Chondrocyte (in vitro differentiated cells): ENCODE measurements around the gene FRMPD4. TPM values are rescaled to one million over a fixed set of nuclear protein-coding genes. Genes with fewer than 3 reads are reported as not detected.
A peak's percentile ranks its signal among the peaks of the same experiment; 100 is the strongest.

Experiments used
- DNase-seq: peaks from one replicate; pipeline ENCODE4 v3.0.0; 2021; ENCODE audit warnings: mixed read lengths, low spot score
- H3K27ac Mint-ChIP-seq: one replicate; pipeline ENCODE4 v1.8.0; 2021; ENCODE audit warnings: mild to moderate bottlenecking, moderate library complexity, mixed read lengths; ENCODE audit not compliant: unreplicated experiment
- H3K27me3 Mint-ChIP-seq: 2 replicates; pipeline ENCODE4 v1.8.0; 2021; ENCODE audit warnings: low read depth, mixed read lengths
- H3K36me3 Mint-ChIP-seq: 2 replicates; pipeline ENCODE4 v1.8.0; 2021; ENCODE audit warnings: low read depth, mixed read lengths
- H3K4me1 Mint-ChIP-seq: 2 replicates; pipeline ENCODE4 v1.8.0; 2021; ENCODE audit warnings: low read depth, mild to moderate bottlenecking, mixed read lengths
- H3K4me3 Mint-ChIP-seq: one replicate; pipeline ENCODE4 v1.8.0; 2021; ENCODE audit warnings: mild to moderate bottlenecking, moderate library complexity, mixed read lengths; ENCODE audit not compliant: unreplicated experiment
- H3K9me3 Mint-ChIP-seq: 2 replicates; pipeline ENCODE4 v1.8.0; 2021; ENCODE audit warnings: low read depth, mixed read lengths
- long read RNA-seq: library from polyadenylated mRNA; stranded (forward); transcript quantifications from one replicate; pipeline ENCODE4 v2.0.0, GENCODE V29; 2021
- total RNA-seq: library from RNA; stranded (reverse); gene quantifications from 3 replicates; pipeline ENCODE4 v1.2.1, GENCODE V29; 2021
- TF ChIP-seq, protein P1 (sequence below): fragments of 200-600 bp; sonication (generic); IDR thresholded peaks from 2 replicates; pipeline ENCODE4 v1.5.0; 2021; ENCODE audit warnings: antibody characterized with exemption, mild to moderate bottlenecking, moderate library complexity

FRMPD4 gene
- 0.10 to 0.22 TPM in 2 of 3 replicates, not detected in the other for total RNA-seq
- long read RNA-seq = 0 reads

DNA sequence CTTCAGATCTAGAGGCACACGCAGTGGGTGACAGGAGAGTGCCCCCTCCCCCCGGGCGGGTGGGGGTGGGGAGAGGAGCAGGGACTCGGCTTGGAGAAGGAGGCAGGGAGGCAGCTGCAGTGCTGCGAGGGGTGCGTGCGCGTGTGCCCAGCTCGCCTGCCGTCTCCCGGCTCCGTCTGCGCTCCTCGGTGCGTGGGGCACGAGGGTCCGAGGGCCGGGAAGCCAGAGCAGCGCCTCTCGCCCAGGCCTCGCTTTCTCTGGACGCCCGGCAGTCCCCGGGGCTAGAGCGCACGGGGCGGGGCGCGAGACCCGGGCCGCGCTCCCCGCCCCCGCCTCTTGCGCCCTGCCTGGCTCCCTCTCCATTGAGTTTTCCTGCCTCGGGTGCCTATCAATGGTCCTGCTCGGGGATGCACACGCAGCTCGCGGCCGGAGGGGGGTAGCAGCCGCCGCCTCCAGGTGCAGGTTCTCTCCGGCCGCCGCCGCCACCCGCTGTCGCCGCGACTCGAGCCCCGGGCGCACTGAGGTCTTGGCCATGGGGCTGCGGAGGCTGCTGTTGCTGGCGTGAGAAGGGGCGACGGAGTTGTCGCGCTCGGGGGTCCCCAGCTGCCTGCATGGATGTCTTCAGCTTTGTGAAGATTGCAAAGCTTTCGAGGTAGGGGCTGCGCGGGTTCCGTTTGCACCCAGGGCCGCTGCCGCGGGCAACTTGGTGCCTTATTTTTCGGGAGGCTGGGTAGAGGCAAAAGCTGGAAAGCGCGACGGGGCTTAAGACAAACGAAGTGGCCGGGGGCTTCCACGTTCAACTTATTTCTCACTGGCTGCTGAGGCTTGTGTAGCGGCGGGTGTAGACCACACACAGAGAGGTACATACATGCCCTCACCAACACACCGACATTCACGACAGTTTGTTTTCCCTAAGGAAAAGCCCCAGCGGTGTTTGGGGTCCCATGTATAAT, at the start of gene FRMPD4:
Gene FRMPD4, plus strand, starts transcription at position 113 of the 953 bp plus-strand sequence. Its CDS starts 499 bp downstream, at position 612.
- Mint-ChIP-seq H3K4me1 (peaks cover 9% of the 10 kb centered on the region), H3K9me3 (peaks cover 6% of the 10 kb centered on the region), H3K27me3 (peaks cover 29% of the 10 kb centered on the region), H3K27ac (no peak within 1 kb of the TSS), H3K4me3 (peak within 1 kb of the TSS; percentile 52), H3K36me3 (no peaks in the 10 kb centered on the region)
- TF ChIP-seq, protein P1, sequence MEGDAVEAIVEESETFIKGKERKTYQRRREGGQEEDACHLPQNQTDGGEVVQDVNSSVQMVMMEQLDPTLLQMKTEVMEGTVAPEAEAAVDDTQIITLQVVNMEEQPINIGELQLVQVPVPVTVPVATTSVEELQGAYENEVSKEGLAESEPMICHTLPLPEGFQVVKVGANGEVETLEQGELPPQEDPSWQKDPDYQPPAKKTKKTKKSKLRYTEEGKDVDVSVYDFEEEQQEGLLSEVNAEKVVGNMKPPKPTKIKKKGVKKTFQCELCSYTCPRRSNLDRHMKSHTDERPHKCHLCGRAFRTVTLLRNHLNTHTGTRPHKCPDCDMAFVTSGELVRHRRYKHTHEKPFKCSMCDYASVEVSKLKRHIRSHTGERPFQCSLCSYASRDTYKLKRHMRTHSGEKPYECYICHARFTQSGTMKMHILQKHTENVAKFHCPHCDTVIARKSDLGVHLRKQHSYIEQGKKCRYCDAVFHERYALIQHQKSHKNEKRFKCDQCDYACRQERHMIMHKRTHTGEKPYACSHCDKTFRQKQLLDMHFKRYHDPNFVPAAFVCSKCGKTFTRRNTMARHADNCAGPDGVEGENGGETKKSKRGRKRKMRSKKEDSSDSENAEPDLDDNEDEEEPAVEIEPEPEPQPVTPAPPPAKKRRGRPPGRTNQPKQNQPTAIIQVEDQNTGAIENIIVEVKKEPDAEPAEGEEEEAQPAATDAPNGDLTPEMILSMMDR = peak; percentile 48
- DNase-seq = no peak

DNA sequence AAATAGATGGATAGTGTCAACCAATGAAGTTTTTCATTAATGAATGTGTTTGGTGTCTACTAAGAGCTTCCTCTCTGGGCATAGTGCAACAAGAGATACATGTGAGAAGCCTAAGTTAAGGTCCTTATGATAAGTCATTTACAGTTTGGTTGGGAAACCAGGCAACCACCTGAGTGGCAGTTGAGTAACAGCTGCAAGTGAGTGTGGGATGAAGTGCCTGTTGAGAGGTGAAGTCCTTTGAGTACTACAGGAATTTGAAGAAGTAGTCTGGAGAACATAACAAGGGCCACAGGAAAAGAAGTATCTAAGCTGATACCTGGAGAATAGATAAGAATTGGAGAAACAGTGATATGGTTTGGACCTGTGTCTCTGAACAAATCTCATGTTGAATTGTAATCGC, 48.5 kb upstream of the FRMPD4 start:
- Mint-ChIP-seq H3K36me3 (no peaks in the 10 kb centered on the region), H3K27ac (no peak overlapping the region), H3K4me1 (no peaks in the 10 kb centered on the region), H3K9me3 (peaks cover 21% of the 10 kb centered on the region), H3K4me3 (no peak overlapping the region), H3K27me3 (peaks cover 3% of the 10 kb centered on the region)
- TF ChIP-seq, protein P1 = no peak
- DNase-seq = no peak

DNA sequence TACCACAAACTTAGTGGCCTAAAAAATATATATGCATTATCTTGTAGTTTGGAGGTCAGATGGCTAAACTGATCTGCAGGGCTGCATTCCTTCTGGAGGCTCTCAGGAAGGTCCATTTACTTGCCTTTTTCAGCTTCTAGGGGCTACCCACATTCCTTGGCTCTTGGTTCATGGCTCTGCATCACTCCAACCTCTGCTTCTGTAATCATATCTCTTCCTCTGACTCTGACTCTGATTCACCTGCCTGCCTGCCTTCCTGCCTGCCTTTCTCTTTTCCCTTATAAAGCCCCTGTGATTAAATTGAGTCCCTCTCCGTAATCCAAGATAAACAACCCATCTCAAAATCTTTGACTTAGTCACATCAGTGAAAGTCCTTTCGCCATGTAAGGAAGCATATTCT, 25.0 kb upstream of the FRMPD4 start:
- peaks cover 20% of the 10 kb centered on the region for H3K9me3 Mint-ChIP-seq
- H3K27ac Mint-ChIP-seq = no peak overlapping the region
- H3K4me1 Mint-ChIP-seq = no peaks in the 10 kb centered on the region
- no peaks in the 10 kb centered on the region for H3K36me3 Mint-ChIP-seq
- no peak overlapping the region for H3K4me3 Mint-ChIP-seq
- H3K27me3 Mint-ChIP-seq = no peaks in the 10 kb centered on the region
- TF ChIP-seq, protein P1 = no peak
- DNase-seq = no peak

DNA sequence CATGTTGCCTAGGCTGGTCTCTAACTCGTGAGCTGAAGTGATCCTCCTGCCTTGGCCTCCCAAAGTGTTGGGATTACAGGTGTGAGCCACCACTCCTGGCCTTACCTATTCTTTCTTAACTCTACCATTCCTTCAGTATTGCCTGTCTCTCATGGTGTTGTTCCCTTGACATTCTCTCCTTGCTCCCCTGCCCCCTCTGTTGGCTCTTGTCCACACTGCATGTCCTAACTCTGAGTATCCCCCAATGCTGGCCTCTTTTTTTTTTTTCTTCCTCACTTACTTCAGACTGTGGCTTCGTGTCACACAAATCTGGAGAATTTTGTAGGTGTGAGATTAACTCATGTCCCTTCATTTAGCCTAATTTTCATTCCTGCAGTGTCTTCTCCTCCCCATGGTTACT, 22.9 kb upstream of the FRMPD4 start:
- DNase-seq = no peak
- Mint-ChIP-seq H3K27ac (no peak overlapping the region), H3K4me3 (no peak overlapping the region), H3K27me3 (peaks cover 2% of the 10 kb centered on the region), H3K36me3 (no peaks in the 10 kb centered on the region), H3K4me1 (no peaks in the 10 kb centered on the region), H3K9me3 (peaks cover 15% of the 10 kb centered on the region)
- TF ChIP-seq, protein P1 = peak; percentile 17

DNA sequence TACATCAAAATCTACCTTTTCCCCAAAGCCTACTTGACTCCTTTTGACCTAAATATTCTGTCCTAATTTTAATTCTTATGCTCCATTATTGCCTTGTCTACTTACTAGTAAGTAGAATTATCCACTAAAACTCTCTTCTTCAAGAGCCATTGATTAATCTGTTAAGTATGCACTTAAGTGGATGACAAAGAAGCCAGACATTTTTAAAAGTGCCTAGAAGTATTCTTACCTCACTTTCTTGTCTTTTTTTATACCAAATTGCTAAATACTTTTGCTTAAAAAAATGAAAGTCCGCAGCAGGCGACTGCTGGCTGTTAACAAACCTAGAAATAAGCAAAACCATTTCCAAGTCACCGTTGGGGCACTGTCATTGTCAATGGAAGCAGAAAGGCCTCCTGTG, 20.1 kb upstream of the FRMPD4 start:
- TF ChIP-seq, protein P1 = no peak
- Mint-ChIP-seq H3K27me3 (peaks cover 2% of the 10 kb centered on the region), H3K4me3 (no peak overlapping the region), H3K27ac (no peak overlapping the region), H3K4me1 (no peaks in the 10 kb centered on the region), H3K36me3 (no peaks in the 10 kb centered on the region), H3K9me3 (peaks cover 13% of the 10 kb centered on the region)
- DNase-seq = no peak
